ENCODE results near the gene NR3C2. TPM values are rescaled to one million over a fixed set of nuclear protein-coding genes. Genes with fewer than 3 reads are reported as not detected.
A peak's percentile ranks its signal among the peaks of the same experiment; 100 is the strongest.

NR3C2 gene
- total RNA-seq, 4 donors from 2014 or later: 33.0 to 128 (median 118) TPM

GRCh38 chr4:148062301-148062950 is 379.8 kb downstream of the NR3C2 start:
- H3K36me3 ChIP-seq: no peaks in the 10 kb centered on the region
- peaks cover 0 to 9% (median 1%) of the 10 kb centered on the region in 4 donors for H3K4me1 ChIP-seq
- H3K9me3 ChIP-seq: no peaks in the 10 kb centered on the region
- DNase-seq: no peak
- no peak for TF ChIP-seq CTCF (IDR thresholded peaks at IDR 0.05)
- TF ChIP-seq POLR2A (IDR thresholded peaks at IDR 0.05): no peak
- no peak overlapping the region for H3K27ac ChIP-seq
- H3K4me3 ChIP-seq: no peak overlapping the region
- no peaks in the 10 kb centered on the region for H3K27me3 ChIP-seq

GRCh38 chr4:148061795-148062194 is 380.4 kb downstream of the NR3C2 start:
- Histone ChIP-seq H3K4me1 (peaks cover 0 to 9% (median 1%) of the 10 kb centered on the region in 4 donors), H3K9me3 (no peaks in the 10 kb centered on the region), H3K27me3 (no peaks in the 10 kb centered on the region), H3K27ac (no peak overlapping the region), H3K4me3 (no peak overlapping the region), H3K36me3 (no peaks in the 10 kb centered on the region)
- DNase-seq: peak in 1 of 3 donors; percentile 59
- TF ChIP-seq CTCF (IDR thresholded peaks at IDR 0.05) (no peak), POLR2A (IDR thresholded peaks at IDR 0.05) (no peak)

- TF ChIP-seq POLR2A (IDR thresholded peaks at IDR 0.05) (no peak), CTCF (IDR thresholded peaks at IDR 0.05) (no peak)
- Histone ChIP-seq H3K4me3 (no peak overlapping the region), H3K27ac (no peak overlapping the region), H3K27me3 (no peaks in the 10 kb centered on the region), H3K36me3 (no peaks in the 10 kb centered on the region), H3K4me1 (peaks cover 0 to 9% (median 1%) of the 10 kb centered on the region in 4 donors), H3K9me3 (no peaks in the 10 kb centered on the region)
- no peak for DNase-seq
Observed at GRCh38 chr4:148061141-148061481, 381.1 kb downstream of the NR3C2 start.

GRCh38 chr4:148060264-148061140 is 381.7 kb downstream of the NR3C2 start:
- Histone ChIP-seq H3K4me3 (no peak overlapping the region), H3K36me3 (no peaks in the 10 kb centered on the region), H3K4me1 (peaks cover 0 to 9% (median 1%) of the 10 kb centered on the region in 4 donors), H3K27me3 (no peaks in the 10 kb centered on the region), H3K9me3 (no peaks in the 10 kb centered on the region), H3K27ac (peak overlapping the region in 1 of 4 donors; percentile 2)
- TF ChIP-seq POLR2A (IDR thresholded peaks at IDR 0.05) (no peak), CTCF (IDR thresholded peaks at IDR 0.05) (no peak)
- no peak for DNase-seq

- H3K9me3 ChIP-seq: no peaks in the 10 kb centered on the region
- TF ChIP-seq POLR2A (IDR thresholded peaks at IDR 0.05) (no peak), CTCF (IDR thresholded peaks at IDR 0.05) (no peak)
- DNase-seq: no peak
- H3K27me3 ChIP-seq: no peaks in the 10 kb centered on the region
- H3K4me3 ChIP-seq: no peak overlapping the region
- H3K4me1 ChIP-seq: peaks cover 0 to 15% (median 1%) of the 10 kb centered on the region in 4 donors
- H3K27ac ChIP-seq: no peak overlapping the region
- H3K36me3 ChIP-seq: no peaks in the 10 kb centered on the region
Observed at GRCh38 chr4:148059617-148060180, 382.5 kb downstream of the NR3C2 start.
